Activated CD4-positive, alpha-beta memory T cell treated with anti-CD3 and anti-CD28 coated beads for 36 hours (primary cell): ENCODE measurements around the gene VARS1. TPM values are rescaled to one million over a fixed set of nuclear protein-coding genes. Genes with fewer than 3 reads are reported as not detected.
A peak's percentile ranks its signal among the peaks of the same experiment; 100 is the strongest.
"Not testable (repeated sequence)": the region's sequence is repeated elsewhere in the genome, so short reads cannot be mapped to it uniquely, and the experiment has no call there.

Experiments used
- CTCF ChIA-PET: fragments of 350-600 bp; sonication (Branson Sonifier 250); formaldehyde crosslinking; loops from one replicate; lab custom pipeline; 2021; ENCODE audit warnings: antibody characterized with exemption, inconsistent platforms; lab: Charles Lee
- POLR2A ChIA-PET: fragments of 350-600 bp; sonication (Branson Sonifier 250); formaldehyde crosslinking; loops from one replicate; lab custom pipeline; 2021; ENCODE audit warnings: antibody characterized with exemption; lab: Charles Lee
- DNase-seq: peaks from one replicate; pipeline ENCODE4 v3.0.0-alpha.2; 2020
- H3K27ac Mint-ChIP-seq: one replicate; pipeline ENCODE4 v1.8.0; 2021; ENCODE audit warnings: mixed read lengths
- H3K27me3 Mint-ChIP-seq: one replicate; pipeline ENCODE4 v1.8.0; 2021; ENCODE audit warnings: mixed read lengths
- H3K36me3 Mint-ChIP-seq: one replicate; pipeline ENCODE4 v1.8.0; 2021; ENCODE audit warnings: mixed read lengths
- H3K4me1 Mint-ChIP-seq: one replicate; pipeline ENCODE4 v1.8.0; 2021; ENCODE audit warnings: low read depth, mixed read lengths
- H3K4me3 Mint-ChIP-seq: one replicate; pipeline ENCODE4 v1.8.0; 2021; ENCODE audit warnings: mild to moderate bottlenecking, mixed read lengths
- H3K9me3 Mint-ChIP-seq: one replicate; pipeline ENCODE4 v1.8.0; 2021; ENCODE audit warnings: mixed read lengths
- intact Hi-C: fragments of 100-400 bp; cut with micrococcal nuclease; formaldehyde crosslinking; loops from one replicate; pipeline ENCODE4 v1.15.1; 2023
- total RNA-seq, 2 experiments: library from RNA; stranded (reverse); gene quantifications; one replicate each; pipeline ENCODE4 v1.2.3, GENCODE V29; 2021

The VARS1 gene
- total RNA-seq, 2 experiments from 2014 or later = 141 to 153 TPM

GRCh38 chr6:31811645-31812044, 16.1 kb upstream of the VARS1 start:
- Mint-ChIP-seq H3K9me3 (no peaks in the 10 kb centered on the region), H3K4me1 (peaks cover 39% of the 10 kb centered on the region), H3K27ac (peak overlapping the region; percentile 95), H3K4me3 (peak overlapping the region; percentile 63), H3K27me3 (no peaks in the 10 kb centered on the region), H3K36me3 (peaks cover 3% of the 10 kb centered on the region)
- intact Hi-C loops = loop anchor here (2.0 kb wide), 3 partner anchors 15 to 73 kb away; partner anchors contain the start of gene HSPA1B
- ChIA-PET CTCF (interaction anchor here (0.6 kb wide), 1 partner anchor 16 kb away, joined by 3 read pairs; the partner anchor contains the start of gene VARS1), POLR2A (interaction anchor here (0.6 to 3.9 kb wide), 6 partner anchors 15 to 243 kb away, joined by 3 to 26 read pairs (median 9); partner anchors contain the start of genes CLIC1, HSPA1B and VARS1)
- no peak for DNase-seq

DNA sequence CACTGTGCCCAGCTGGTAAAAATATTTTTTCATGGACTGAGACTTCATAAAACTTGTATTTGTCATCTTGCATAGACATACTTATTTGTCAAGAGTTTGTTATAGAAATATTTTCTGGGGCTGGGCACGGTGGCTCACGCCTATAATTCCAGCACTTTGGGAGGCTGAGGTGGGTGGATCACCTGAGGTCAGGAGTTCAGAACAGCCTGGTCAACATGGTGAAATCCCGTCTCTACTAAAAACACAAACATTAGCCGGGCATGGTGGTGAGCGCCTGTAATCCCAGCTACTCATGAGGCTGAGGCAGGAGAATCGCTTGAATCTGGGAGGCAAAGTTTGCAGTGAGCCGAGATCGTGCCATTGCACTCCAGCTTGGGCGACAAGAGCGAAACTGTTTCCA, 13.0 kb upstream of the VARS1 start:
- H3K4me3 Mint-ChIP-seq, H3K27ac Mint-ChIP-seq, H3K36me3 Mint-ChIP-seq, H3K27me3 Mint-ChIP-seq, H3K9me3 Mint-ChIP-seq, intact Hi-C loops, POLR2A ChIA-PET, DNase-seq: not testable (repeated sequence)
- peaks cover 41% of the 10 kb centered on the region for H3K4me1 Mint-ChIP-seq
- CTCF ChIA-PET = interaction anchor here (2.1 kb wide), 1 partner anchor 19 kb away, joined by 7 read pairs; the partner anchor contains the start of gene HSPA1B

DNA sequence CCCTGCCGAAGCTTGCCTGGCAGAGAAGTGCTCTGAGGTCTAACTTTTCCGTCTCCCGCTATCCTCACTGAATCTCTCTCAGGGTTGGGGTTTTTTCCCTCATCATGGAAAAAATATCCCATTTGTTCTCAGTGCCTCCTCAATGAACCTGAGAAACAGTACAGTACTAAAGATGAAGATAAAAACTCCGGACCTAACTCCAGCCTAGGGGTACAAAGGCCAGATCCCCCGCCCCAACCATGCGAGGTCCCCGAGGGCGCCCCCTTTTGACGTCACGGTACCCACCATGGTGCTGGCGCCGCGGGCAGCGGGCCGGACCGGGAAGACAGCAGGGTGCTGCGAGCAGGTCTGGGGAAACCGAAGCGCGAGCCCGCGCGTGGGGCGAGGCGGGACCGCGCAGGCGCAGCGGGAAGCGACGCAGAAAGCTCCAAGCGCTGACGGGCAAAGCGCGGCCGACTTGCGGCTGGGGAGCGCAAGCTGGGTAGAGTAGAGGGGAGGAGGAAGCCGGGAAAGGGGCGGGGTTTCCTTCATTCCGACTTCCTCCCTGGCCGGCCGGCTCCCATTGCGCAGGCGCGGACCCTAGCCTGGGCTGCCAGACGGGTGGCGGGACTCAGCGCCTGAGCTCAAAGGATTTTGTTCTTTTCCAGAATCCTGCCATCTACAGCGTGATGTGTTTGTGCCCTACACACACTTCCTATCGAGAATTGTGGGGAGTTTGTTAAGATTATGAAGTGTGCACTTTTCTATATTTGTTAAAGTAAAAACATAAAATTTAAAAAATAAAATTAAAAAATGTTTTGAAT, 11.1 kb upstream of the VARS1 start, which contains the start of gene LSM2:
LSM2 (minus strand) TSS at position 497 of the 803 bp plus-strand sequence; CDS start at position 288, 209 bp downstream.
- Mint-ChIP-seq H3K36me3 (peaks cover 12% of the 10 kb centered on the region), H3K27me3 (no peaks in the 10 kb centered on the region)
- POLR2A ChIA-PET = interaction anchor here (0.9 to 2.4 kb wide), 13 partner anchors 9 to 232 kb away, joined by 3 to 20 read pairs (median 5); partner anchors contain the start of genes ABHD16A, HSPA1A, HSPA1B and HSPA1L

GRCh38 chr6:31805939-31806469, 10.5 kb upstream of the VARS1 start:
- intact Hi-C loops = loop anchor here (1.0 to 2.0 kb wide), 2 partner anchors 10 to 17 kb away; no protein-coding TSS in a partner anchor
- Mint-ChIP-seq H3K4me1 (peaks cover 26% of the 10 kb centered on the region), H3K9me3 (no peaks in the 10 kb centered on the region), H3K27me3 (no peaks in the 10 kb centered on the region), H3K27ac (peak overlapping the region; percentile 87), H3K4me3 (peak overlapping the region; percentile 86), H3K36me3 (peaks cover 14% of the 10 kb centered on the region)
- DNase-seq = no peak
- CTCF ChIA-PET = interaction anchor here (0.6 to 2.5 kb wide), 12 partner anchors 8 to 224 kb away, joined by 3 to 30 read pairs (median 5); partner anchors contain the start of genes HSPA1A, HSPA1L and VARS1
- POLR2A ChIA-PET = interaction anchor here (0.9 to 2.4 kb wide), 10 partner anchors 9 to 231 kb away, joined by 3 to 20 read pairs (median 4); partner anchors contain the start of genes ABHD16A, HSPA1A, HSPA1B and HSPA1L

More for the DNA sequence above, 11.1 kb upstream of the VARS1 start, which contains the start of gene LSM2:
- Mint-ChIP-seq H3K4me3 (peak within 1 kb of the TSS; percentile 86), H3K4me1 (peaks cover 30% of the 10 kb centered on the region), H3K27ac (peak within 1 kb of the TSS; percentile 87), H3K9me3 (no peaks in the 10 kb centered on the region)
- CTCF ChIA-PET = interaction anchor here (0.6 to 2.5 kb wide), 22 partner anchors 8 to 256 kb away, joined by 3 to 30 read pairs (median 4); partner anchors contain the start of genes ABHD16A, HSPA1A, HSPA1B and HSPA1L
- intact Hi-C loops = loop anchor here (1.0 to 2.0 kb wide), 2 partner anchors 10 to 16 kb away; no protein-coding TSS in a partner anchor
- DNase-seq = peak; percentile 98

DNA sequence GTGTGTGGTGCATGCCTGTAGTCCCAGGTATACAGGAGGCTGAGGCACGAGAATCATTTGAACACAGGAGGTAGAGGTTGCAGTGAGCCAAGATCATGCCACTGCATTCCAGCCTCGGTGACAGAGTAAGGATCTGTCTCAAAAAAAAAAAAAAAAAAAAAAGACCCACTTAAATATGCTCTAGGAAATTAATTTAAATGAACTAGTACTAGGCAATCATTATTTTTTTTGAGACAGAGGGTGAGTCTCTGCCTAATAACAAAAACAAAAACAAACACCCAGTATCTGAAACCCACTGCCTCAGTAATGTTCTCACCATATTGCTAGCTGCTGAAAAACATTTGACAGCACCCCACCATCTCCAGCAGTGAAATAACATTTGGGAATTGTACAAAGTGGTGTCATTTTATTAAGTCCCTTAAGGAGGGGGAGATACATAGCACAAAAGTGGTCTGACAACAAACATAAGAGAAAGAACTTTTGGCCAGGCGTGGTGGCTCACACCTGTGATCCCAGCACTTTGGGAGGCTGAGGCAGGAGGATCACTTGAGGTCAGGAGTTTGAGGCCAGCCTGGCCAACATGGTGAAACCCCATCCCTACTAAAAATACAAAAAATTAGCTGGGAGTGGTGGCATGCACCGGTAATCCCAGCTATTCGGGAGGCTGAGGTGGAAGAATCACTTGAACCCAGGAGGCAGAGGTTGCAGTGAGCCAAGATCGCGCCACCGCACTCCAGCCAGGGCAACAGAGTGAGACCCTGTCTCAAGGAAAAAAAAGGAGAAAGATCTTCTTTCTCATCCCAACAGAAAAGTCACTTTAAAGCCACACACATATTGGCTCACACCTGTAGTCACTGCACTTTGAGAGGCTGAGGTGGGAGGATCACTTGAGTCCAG, 5.7 kb upstream of the VARS1 start:
- Mint-ChIP-seq H3K4me1 (peaks cover 36% of the 10 kb centered on the region), H3K36me3 (peaks cover 12% of the 10 kb centered on the region), H3K27ac (peak overlapping the region; percentile 38)
- H3K9me3 Mint-ChIP-seq, H3K27me3 Mint-ChIP-seq, POLR2A ChIA-PET, H3K4me3 Mint-ChIP-seq, DNase-seq, intact Hi-C loops: not testable (repeated sequence)
- CTCF ChIA-PET = interaction anchor here (0.6 to 0.7 kb wide), 2 partner anchors 89 to 316 kb away, joined by 3 to 4 read pairs; no protein-coding TSS in a partner anchor

- Mint-ChIP-seq H3K9me3 (no peaks in the 10 kb centered on the region), H3K27ac (no peak overlapping the region), H3K4me1 (peaks cover 31% of the 10 kb centered on the region), H3K27me3 (no peaks in the 10 kb centered on the region), H3K4me3 (no peak overlapping the region), H3K36me3 (peaks cover 17% of the 10 kb centered on the region)
- ChIA-PET POLR2A (interaction anchor here (0.8 kb wide), 1 partner anchor 37 kb away, joined by 3 read pairs; no protein-coding TSS in a partner anchor), CTCF (interaction anchor here (1.2 to 1.8 kb wide), 3 partner anchors 9 to 29 kb away, joined by 3 to 8 read pairs (median 3); no protein-coding TSS in a partner anchor)
- DNase-seq = no peak
- intact Hi-C loops = no loop called here
Measured at GRCh38 chr6:31799781-31800180, 4.2 kb upstream of the VARS1 start.

- peak; percentile 50 for DNase-seq
Measured at GRCh38 chr6:31797588-31797987, 2.0 kb upstream of the VARS1 start.

DNA sequence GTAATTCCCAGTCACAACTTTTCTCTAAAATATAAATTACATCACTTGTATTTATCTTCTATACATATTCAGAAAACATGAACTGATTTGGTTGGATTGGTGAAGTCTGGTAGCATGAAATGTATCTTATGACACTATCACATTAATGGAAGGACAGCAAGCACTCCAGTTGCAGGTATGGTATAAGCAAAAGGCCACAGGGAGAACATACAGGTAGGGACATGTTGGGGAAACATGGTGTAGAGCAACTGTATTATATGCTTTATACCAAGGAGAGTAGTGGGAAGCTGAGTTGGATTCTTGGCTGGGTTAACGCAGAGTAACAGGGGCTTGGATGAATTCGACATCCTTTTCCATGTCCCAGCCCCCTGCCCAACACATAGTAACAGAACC, 1.4 kb upstream of the VARS1 start:
- H3K9me3 Mint-ChIP-seq = no peaks in the 10 kb centered on the region
- peaks cover 35% of the 10 kb centered on the region for H3K4me1 Mint-ChIP-seq
- ChIA-PET CTCF (interaction anchor here (0.9 to 2.8 kb wide), 5 partner anchors 10 to 61 kb away, joined by 3 to 15 read pairs (median 6); partner anchors contain the start of genes CLIC1, LSM2 and MSH5), POLR2A (interaction anchor here (0.9 to 1.4 kb wide), 2 partner anchors 38 to 134 kb away, joined by 3 to 5 read pairs; no protein-coding TSS in a partner anchor)
- peak overlapping the region; percentile 80 for H3K27ac Mint-ChIP-seq
- H3K4me3 Mint-ChIP-seq = no peak overlapping the region
- peaks cover 18% of the 10 kb centered on the region for H3K36me3 Mint-ChIP-seq
- H3K27me3 Mint-ChIP-seq = no peaks in the 10 kb centered on the region
- no peak for DNase-seq
- intact Hi-C loops = loop anchor here (1.0 to 2.0 kb wide), 2 partner anchors 9 to 16 kb away; partner anchors contain the start of gene LSM2

More at GRCh38 chr6:31797588-31797987, 2.0 kb upstream of the VARS1 start:
- Mint-ChIP-seq H3K4me3 (no peak overlapping the region), H3K9me3 (no peaks in the 10 kb centered on the region), H3K27me3 (no peaks in the 10 kb centered on the region), H3K4me1 (peaks cover 35% of the 10 kb centered on the region), H3K27ac (peak overlapping the region; percentile 80), H3K36me3 (peaks cover 13% of the 10 kb centered on the region)
- POLR2A ChIA-PET = interaction anchor here (0.9 kb wide), 1 partner anchor 38 kb away, joined by 3 read pairs; no protein-coding TSS in a partner anchor
- CTCF ChIA-PET = interaction anchor here (0.7 to 0.9 kb wide), 3 partner anchors 8 to 40 kb away, joined by 3 to 4 read pairs (median 3); partner anchors contain the start of gene LSM2
- intact Hi-C loops = loop anchor here (2.0 kb wide), 1 partner anchor 15 kb away; no protein-coding TSS in a partner anchor

DNA sequence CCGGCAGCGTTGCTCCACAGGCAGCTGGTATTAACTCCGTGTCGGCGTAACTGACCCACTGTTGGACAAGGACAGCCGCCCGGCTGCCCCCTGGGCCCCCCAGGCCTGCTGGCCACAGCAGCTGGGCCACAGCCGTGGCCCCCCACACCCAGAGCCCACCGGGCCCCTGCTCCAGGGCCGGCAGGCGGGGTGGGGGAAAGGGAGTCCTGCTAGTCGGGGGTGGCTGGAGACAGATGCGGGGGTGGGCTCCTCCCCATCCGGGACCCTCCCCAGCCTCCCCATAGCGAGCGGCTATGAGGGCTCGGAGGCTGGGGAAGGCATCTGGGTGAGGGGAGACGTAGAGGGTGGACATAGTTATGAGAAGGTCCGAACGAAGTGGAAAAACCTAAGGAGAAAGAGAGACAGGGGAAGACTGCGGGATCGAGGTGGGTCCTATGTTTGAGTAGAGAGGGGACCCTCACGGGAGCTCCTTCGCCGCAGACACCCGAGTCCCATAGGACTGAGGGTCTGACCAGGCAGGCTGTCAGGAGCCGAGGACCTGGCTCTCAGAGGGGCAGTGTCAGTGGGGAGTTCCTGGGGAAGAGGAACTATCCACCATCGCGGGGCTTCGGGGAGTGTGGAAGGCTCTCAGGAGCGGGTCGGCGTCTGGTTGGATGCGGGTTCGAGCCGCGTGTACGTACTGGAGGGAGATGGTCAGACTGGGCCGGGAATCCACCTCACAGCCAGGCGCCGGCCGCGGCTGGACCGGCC, 511 bp downstream of the VARS1 start:
- CTCF ChIA-PET = interaction anchor here (0.7 to 2.8 kb wide), 13 partner anchors 9 to 68 kb away, joined by 3 to 30 read pairs (median 5); partner anchors contain the start of genes HSPA1A, HSPA1L, LSM2 and MSH5
- intact Hi-C loops = loop anchor here (2.0 kb wide), 2 partner anchors 18 to 32 kb away; partner anchors contain the start of genes HSPA1B and VWA7
- no peaks in the 10 kb centered on the region for H3K27me3 Mint-ChIP-seq
- H3K4me3 Mint-ChIP-seq = peak overlapping the region; percentile 98
- peak overlapping the region; percentile 91 for H3K27ac Mint-ChIP-seq
- peaks cover 22% of the 10 kb centered on the region for H3K36me3 Mint-ChIP-seq
- H3K9me3 Mint-ChIP-seq = no peaks in the 10 kb centered on the region
- peaks cover 42% of the 10 kb centered on the region for H3K4me1 Mint-ChIP-seq
- POLR2A ChIA-PET = interaction anchor here (0.8 to 2.5 kb wide), 10 partner anchors 8 to 55 kb away, joined by 3 to 21 read pairs (median 4); partner anchors contain the start of genes HSPA1A, HSPA1B, HSPA1L and LSM2
- DNase-seq = no peak
